GM18861 (cell line): ENCODE results near the gene NKAIN2.

Experiments
- ATAC-seq: cut with Tn5 transposase; IDR thresholded peaks from one replicate; pipeline ENCODE4 v1.9.1; 2021; ENCODE audit not compliant: unreplicated experiment

The NKAIN2 gene

DNA sequence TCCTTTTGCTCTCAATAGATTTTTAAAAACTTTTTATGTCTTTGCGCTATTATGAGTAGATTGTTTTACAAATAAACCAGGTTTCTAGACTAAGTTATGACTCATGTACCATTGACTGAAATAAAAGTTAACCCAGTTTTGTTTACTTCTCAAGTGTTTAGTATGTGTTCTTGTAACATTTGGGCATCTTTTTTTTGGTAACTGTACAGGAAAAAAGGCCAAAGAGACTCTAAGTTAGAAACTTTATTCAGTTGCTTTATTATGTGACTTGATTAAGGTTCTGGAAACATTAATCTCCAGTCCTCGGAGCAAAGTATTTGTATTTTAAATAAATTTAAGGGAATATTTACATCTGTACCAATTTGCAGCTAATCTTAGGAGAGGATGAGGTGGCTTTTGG is 2.9 kb downstream of the NKAIN2 start:
- no peak for ATAC-seq

DNA sequence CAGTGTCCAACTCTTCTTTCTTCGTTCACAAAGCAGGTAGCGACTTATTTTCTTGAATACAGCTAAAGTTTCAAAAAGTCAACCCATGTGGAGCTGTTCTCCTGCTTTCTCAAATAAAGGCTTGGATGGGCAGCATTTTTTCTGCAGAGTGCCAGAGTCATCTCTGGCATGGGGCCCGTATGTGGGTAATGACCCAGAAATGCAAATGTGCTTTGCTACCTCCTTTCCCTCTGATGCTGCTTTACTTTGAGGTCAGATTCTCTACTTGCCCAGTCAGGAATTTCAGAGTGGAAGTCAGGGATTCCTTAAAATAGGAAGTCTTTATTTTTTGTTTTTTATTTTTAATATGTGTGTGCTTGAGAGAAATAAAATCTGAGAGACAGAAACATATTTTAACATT is 4.9 kb downstream of the NKAIN2 start:
- ATAC-seq, result no peak

DNA sequence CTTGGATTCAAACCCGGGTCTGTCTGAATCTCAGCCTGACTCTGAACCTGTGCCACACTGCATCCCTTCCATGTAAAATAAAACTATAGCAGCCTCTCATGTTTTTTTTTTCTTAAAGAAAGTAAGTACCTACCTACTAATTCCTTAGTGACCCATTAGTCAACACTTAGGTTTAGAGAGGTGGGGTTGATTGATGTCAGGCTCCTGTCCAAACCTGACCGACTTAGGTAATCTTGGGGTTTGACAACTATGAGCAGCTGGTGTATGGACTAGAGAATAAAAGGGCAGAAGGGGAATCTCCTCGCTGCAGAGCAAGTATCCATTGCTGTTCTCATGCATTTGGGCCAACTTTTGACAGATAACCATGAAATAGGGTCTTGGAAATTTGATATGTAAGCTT is 6.5 kb downstream of the NKAIN2 start:
- no peak for ATAC-seq

DNA sequence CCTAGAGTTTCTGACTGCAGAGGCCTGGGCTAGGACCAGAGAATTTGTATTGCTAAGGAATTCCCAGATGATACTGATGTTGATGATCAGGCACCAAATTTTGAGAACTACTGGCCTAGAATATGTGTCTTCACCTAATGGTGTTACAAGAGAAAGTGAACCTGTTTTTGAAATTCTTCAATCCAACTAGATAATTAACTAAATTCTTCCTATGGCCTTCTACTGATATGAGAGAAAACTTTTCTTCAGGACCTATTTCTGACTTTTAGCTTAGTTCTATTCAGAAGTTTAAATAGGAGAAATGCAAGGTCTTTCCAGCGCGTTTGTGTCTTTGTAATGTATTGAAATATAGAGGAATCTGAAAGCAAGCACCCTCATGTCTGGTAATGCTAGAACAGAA is 7.3 kb downstream of the NKAIN2 start:
- no peak for ATAC-seq

DNA sequence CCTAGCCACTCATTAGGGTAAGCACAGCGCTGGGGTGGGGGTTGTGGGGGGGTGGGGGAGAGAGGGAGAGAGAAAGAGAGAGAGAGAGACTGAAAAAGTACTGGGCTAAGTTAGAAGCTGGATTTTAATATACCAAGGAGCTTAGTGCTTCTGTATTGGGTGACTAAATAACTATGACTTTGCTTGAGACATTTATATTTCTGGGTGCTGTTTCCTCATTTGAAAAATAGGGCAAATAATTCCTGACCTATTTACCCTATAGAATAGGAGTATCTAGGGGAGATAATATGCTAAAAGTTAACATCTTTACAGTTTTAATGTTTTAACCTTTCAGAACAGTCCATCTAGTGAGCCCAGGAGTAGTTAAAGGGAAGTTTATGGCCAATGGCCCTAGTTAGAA is 7.7 kb downstream of the NKAIN2 start:
- no peak for ATAC-seq

DNA sequence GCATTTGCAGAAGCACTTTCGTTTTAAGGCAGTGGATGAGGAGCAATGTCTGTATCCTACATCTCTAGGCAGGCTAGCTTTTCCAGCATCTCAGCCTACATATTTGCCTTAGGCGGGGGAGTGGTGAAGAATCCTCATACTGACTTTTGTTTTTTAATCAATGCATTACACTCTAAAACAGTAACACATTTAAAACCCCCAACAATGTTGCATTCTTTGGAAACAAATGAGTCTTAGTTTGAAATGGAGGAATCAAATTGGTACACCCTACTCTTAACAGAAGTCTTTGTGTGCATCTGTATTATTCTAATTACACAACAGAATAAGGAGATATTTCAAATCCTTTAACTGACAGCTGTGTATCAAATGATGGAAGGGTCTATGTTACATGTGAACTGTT is 9.0 kb downstream of the NKAIN2 start:
- ATAC-seq, result no peak

DNA sequence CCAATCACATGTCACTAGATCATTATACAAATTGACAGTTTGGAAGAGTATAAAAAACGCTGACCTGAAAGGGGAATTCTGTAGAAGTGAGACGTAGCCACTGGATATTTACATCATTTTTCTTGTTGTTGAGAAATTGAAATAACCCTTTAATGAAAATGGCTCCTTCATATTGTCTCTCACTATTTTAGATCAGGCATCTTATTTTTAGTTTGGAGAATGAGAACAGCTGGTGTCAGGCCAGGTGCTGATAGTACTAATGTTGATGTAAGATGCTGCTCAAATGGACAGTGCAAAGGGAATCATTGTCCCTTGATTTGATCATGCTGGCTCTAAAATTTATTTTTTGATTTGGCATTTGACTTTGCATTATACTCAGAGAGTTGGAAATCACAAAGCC is 17.4 kb downstream of the NKAIN2 start:
- ATAC-seq, result no peak

DNA sequence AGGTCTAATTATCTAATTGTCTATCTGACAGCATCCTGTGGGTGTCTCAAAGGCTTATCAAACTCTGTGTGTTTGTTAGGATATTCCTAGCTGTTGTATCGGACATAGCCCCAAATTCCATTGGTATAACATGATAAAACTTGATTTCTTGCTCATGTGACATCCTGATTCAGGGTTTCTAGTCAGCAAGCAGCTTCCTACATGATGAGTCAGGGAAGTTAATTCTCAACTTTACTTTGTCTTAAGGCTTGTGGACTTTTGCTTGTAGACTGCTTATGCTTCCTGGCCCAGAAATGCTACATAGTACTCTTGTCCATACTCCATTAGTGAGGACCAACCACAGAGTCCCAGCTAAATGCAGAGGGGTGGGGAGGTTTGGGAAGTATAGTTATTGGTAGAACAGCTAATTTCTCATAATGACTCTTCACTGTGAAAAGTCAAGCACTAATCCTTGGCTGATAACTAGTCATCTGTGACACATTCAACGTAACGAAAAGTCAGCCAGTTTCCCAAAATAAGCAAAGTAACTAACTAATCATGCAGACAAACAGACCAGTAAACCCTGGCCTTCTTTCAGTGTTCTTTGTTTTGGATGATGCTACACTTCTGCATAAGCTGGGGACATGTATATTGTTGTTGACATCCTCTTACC is 25.8 kb downstream of the NKAIN2 start:
- ATAC-seq, result no peak

DNA sequence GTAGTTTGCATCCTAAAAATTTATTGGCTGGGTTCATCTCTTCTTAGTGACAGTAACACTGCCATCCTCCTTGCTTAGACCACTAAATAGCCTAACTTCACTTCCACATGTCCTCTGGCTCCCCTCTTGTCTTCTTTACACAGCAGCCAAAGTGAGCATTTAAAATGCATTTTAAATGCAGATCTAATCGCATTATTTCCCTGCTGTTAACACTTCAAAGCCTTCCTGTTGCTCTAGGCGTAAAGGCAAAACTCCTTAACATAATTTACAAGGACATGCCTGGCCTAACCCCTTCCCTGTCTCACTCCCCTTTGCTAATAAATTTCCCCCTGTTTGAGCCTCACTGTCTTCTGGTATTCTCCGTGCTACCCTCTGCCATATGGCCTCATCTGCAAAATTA is 26.5 kb downstream of the NKAIN2 start:
- ATAC-seq, result no peak

DNA sequence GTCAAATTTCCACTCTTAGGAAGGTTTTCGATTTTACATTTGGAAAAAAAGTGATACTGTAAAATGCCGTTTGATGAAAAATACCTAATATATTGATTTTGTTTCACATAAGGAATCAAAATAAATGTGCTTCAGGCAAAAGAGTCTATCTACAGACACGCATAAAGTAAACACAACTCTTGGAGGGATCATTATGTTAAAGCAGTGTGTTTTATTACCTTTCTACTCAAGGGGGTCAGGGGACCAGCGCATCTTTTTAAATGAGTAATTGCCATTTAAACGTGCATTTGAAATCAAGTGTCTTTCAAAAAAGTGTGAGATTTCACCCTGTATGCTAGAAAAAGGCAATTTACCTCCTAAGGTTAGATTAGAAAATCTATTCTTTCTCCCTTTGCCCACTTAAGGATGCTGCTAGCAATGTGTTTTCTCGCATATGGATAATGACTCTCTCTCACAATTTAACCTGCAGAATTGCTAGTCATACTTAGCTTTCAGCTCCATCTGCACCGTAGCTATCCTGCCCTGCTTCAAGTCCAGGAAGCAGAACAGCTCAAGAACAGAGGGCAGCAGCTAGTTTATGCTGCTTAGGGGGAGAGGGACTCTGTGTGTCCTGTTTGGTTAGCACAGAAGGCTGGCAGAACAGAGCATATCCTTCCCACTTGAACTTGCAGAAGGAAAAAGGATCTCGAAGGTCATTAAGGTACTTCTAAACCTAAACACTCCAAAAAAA is 35.0 kb downstream of the NKAIN2 start:
- no peak for ATAC-seq

DNA sequence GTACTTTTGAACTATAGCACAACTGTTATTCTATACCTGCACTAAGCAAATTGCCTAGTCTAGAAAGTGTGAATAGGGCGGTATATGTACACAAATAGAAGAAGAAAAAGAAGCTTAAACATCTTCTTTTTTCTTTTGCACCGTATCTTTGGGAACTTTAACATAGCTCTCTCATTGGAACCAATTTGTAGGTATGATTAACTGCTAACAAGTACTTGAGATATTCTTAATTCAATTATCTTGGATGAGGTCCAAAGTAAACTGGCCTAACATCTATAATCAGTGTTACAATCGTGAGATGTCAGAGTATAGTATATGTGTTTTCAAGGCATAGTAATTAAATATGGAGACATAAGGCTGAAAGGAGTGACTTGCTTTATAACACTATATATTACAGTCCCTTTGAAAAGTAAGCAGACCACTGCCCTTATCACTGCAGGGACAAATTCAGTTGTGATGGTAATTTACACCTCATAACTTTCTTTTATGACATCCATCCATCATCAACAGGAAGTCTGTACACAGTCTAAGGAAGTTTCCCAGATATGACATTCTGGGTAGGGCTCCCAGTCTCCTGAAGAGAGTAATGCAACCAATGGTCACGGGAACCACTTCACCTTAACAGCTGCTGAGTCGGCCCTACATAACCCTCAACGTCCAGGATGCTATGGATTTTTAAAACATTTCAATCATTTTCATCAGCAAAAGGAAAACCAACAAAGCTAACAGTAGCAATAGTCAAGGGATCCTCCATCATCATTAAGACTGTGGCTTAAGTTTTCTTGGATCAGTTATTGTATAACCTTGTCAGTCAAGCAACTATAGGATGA is 37.6 kb downstream of the NKAIN2 start:
- ATAC-seq, result no peak

DNA sequence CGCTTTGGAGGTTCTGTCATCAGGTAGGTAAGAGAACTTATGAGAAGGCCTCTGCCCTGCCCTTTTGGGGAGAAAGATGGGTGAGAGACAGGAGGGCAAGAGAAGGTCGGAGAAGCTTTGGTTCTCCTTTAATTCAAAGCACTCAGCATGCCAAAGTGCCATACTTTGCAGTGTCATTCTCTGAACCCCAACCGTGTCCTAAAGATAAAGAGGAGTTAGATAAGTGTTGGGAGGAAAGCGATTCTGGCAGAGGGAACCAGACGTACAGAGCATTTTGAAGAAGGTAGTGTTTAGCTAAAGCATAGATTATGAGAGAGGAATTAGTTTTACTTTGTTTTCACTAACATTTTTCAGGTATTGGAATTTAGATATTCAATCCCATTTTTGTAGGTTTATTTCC is 40.3 kb downstream of the NKAIN2 start:
- no peak for ATAC-seq

DNA sequence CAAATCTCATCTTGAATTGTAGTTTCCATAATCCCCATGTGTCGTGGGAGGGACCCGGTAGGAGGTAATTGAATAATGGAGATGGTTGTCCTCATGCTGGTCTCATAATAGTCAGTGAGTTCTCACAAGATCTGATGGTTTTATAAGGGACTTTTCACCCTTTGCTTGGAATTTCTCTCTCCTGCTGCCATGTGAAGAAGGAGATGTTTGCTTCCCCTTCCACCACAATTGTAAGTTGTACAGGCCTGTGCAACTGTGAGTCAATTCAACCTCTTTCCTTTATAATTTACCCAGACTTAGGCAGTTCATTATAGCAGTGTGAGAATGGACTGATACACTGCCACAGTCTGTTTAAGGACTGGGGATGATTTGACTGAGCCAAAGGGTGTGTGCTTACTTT is 44.7 kb downstream of the NKAIN2 start:
- ATAC-seq, result no peak

DNA sequence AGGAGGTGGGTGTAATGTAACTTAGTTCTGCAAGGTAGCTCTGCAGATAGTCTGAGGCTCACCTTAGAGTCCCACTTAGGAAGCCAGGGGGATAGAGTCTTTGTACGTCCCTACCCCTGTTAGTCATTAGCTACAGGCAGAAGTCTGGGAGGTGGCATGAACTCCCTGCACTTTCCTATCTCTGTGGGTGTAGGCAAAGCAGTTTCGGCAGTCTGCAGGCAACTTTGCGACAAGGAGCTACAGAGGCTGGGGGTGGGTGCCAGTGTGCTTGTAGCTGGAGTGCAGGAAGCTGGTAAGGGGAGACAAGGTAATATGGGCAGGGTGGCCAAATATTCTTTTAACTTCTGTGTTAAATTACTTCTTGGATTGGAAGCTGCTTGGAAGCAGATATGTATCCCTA is 45.7 kb downstream of the NKAIN2 start:
- ATAC-seq, result no peak

DNA sequence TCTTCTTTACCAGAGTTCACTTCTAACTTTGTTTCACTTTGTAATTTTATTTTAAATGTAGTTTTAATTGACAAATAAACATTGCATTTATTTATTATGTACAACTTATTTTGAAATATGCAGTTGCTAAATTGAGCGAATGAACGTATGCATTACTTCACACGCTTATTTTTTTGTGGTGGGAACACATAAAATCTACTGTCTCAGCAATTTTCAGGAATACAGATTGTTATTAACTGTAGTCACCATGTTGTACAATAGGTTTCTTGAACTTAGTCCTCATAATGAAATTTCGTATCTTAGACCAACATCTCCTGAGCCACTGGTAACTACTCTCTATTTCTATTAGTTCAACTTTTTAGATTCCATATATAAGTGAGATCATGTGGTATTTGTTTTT is 46.9 kb downstream of the NKAIN2 start:
- ATAC-seq, result no peak

DNA sequence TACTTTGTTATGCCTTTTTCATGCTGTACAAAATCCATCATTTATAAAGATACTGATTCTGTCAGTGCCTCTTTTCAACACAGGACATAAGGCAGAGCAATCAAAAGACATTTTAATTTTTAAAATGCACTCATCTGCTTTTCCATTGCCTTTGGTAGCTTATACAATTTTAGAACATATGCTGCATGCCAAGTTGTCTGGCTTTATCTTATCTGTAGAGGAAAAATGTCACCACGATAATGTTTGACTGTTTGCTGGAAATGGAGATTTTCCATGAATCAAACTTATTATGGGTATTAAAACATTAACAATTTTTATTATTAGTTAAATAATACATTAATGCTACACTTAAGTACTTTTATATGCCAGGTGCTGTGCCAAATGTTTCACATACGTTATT is 50.5 kb downstream of the NKAIN2 start:
- no peak for ATAC-seq

DNA sequence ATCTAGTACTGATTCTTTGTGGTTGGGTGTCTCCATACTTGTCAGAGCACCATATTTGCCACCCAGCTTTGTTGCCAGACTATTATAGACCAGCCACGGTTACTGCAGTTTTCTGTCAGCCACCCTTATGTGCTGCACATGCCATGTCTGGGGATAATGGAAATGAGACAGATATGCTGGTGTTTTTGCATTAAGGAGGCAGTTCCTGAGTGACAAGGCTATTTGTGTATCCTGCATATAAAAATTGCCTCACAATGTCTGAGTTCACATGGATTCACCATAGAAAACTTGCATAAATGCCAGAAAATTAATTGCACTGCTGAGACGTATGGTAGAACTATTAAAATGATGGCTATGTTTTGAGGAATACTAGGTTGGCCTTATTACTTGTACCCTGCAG is 51.8 kb downstream of the NKAIN2 start:
- no peak for ATAC-seq

DNA sequence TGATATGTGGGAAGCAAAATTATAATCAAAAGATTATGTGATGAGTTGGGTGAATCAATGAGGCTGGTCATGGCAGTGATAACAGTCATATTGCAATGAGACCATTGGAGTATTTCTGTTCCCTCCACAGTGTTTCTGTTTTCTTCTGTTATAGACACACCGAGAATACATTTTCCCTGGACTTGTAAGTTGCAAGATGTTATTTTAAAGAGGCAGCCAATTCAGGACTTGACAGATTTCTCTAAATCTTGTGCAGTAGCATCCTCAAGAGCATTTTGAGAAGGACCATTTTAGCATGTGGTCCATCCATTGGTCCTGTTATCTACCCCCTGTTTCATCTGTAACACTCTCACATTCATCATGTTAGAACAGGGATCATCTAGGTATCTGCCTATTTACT is 55.6 kb downstream of the NKAIN2 start:
- no peak for ATAC-seq

DNA sequence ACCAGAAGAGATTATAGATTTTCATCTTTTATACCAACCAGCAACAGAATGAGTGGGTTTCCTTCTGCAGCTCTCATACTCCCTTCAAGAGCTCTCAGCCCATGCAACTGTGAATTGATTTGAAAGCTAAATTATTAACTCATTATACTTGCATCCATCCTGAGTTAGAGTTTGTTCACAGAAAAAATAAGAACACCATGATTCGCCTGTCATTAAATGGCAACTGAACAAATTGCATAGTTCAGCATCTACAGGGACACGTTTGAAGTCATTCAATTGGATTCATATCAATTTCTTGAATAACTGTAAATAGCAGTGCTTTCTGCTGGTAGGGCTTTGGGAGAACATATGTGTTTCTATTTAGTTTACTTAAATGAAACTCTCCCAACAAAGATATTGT is 65.7 kb downstream of the NKAIN2 start:
- no peak for ATAC-seq

DNA sequence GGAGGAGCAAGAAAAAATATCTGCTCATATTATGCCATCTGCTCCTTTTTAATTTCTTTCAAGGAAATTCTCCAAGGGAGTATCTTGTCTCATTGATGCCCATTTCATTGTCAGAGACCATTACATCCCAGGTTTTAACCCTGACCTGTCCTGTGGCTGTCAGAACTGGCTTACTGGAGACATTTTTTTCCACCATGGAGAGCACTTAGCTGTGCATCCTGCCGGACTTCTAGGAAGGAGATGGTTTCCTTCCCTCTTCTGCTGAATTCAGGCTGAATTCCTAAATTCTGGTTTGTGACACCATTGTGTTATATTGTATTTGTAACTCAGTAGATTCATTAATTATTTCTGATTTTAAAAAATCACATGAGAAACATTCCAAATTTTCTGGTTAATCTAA is 70.3 kb downstream of the NKAIN2 start:
- no peak for ATAC-seq

DNA sequence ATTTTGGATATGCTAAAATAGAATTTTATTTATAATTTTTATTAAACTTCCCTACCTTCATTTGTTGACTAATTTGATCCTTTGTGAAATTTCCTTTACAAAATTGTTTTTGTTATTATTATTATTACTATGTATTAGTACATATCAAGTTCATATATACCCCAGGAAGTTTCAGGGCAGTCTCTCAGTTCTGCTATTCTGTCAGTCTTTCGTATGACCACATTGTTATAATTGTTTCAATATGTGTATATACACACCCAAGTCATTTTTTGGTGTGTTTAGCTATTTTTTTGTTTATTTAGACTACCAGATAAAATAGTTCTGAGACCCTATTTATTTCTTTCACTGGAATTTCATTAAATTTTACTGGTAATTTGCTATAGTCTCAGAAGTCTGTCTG is 72.1 kb downstream of the NKAIN2 start:
- peak; percentile 70 for ATAC-seq

DNA sequence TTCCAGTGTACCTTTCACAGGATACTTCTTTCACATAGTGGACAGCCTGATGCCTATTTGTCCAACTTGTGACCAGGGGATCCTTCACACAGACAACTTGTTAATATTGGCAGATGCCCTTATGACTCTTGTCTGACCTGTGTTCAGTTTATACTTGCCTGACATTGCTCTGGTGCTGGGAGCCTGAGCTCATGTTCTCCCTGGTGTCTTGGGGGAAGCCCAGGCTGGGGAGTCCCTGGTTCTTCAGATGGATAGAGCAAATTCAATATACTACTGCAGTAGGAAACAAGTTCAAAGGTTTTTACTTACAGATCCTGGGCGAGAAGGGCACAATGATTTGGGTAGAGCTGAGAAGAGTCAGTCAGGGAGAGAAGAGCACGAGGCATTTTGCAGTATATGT is 76.1 kb downstream of the NKAIN2 start:
- no peak for ATAC-seq
